Eye (tissue), 1 donor: ENCODE results near the gene CAMKK1.
A peak's percentile ranks its signal among the peaks of the same experiment; 100 is the strongest.
"Not testable (repeated sequence)": the region's sequence is repeated elsewhere in the genome, so short reads cannot be mapped to it uniquely, and the experiment has no call there.

Experiments
- DNase-seq: peaks from one replicate; pipeline ENCODE4 v3.0.0-alpha.2; 2015

The CAMKK1 gene

GRCh38 chr17:3873862-3874261 is 19.0 kb downstream of the CAMKK1 start:
- no peak for DNase-seq

DNA sequence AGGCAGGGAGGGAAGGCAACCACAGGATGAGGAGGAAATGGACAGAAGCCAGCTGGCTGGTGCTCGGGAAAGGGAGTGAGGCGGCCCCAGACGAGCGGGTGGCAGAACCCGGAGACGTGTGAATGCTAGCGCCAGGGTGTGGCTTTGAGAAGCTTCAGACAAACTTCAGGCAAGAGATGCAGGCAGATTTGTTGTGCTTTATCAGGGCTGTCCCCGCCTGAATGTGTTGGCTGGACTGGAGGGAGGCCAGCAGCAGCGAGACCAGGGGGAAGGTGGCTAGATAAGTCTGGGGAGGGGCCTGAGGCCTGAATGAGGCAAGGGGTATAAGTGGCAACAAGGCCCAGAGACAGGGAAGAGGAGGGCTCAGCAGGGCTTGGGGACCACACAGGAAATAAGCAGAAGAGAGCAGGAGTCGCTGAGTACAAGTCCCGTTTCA is 22.0 kb downstream of the CAMKK1 start:
- no peak for DNase-seq

- no peak for DNase-seq
Observed at GRCh38 chr17:3867606-3868005, 25.2 kb downstream of the CAMKK1 start.

GRCh38 chr17:3867106-3867505 is 25.7 kb downstream of the CAMKK1 start:
- DNase-seq: no peak

GRCh38 chr17:3866276-3866675 is 26.6 kb downstream of the CAMKK1 start:
- DNase-seq: no peak

DNA sequence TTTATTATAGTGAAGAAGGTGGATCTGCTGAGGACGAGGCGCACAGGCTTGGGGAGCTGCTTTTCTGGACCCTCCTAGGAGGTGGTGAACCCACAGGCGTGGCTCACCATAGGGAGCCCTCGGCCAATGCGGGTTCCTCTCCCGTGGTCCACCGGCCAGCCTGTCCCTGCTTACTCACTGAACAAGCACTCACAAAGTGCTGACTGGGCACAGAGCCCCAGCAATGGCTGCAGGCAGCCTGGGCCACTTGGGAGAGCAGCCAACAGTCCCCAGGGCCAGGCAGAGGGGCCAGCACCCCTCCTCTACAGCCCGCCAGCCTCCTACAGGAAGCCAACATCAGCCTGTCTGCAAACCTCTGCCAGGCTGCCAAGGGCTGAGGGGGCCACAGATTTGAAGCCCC is 27.7 kb downstream of the CAMKK1 start:
- DNase-seq: no peak

DNA sequence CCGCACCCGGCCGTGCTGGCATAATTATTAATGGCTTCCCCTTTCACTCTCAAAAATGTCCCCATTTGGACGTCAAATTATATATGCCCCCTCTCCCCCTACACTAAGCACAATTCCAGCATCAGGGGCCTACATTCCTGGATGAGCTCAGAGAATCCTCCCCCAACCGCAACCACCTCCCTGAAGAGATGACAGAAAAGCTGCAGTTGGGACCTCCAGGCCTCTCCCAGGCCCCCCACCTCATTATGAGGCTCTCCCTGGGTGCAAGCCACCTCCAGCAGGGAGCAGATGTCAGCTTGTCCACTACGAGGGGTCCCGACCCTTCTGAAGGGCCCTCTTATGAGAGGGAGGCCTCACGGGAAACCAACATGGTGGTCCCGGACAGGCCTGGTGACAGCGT is 28.3 kb downstream of the CAMKK1 start:
- DNase-seq: no peak

DNA sequence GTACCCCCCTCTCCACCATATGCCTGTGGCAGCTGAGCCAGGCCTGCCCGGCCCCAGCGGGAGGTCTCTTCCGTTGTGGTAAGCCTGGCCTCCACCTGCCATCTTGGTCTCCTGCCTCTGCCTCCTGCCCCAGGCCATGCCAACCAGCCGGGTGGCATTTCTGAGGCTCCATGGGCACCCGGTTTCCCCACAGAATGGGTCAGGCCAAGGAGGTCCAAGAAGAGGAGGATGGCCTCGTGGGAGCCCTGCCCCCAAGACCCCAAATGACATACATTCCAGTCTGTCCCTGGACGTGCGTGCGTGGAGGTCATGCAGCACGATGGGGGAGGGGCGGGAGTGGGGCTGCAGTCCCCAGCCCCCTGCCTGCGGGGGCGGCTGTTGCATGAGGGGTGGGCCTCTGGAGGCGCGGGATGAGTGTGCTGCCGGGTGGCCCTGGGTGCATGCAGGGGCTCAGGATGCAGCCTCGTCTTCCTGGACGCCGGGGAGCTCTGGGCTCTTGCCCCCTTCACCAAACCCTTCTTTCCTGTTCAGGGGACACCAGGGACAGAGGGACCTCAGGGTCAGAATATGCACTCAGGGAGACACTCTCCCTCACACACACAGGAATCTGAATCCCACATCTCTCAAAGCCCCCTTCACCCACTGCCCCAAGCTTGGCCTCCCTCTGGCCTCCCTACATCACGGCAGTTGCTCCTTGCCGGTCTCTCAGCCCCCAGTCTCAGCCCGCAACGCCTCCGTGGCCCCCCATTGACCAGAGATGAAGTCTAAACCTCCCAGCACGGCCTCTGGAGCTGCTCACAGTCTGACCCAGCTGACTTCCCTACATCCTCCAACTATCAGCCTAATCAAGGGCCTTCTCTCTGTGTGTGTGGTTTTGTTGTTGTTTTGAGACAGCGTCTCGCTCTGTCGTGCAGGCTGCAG is 30.8 kb downstream of the CAMKK1 start:
- DNase-seq: no peak

- no peak for DNase-seq
Observed at GRCh38 chr17:3860939-3861700, 31.7 kb downstream of the CAMKK1 start.

DNA sequence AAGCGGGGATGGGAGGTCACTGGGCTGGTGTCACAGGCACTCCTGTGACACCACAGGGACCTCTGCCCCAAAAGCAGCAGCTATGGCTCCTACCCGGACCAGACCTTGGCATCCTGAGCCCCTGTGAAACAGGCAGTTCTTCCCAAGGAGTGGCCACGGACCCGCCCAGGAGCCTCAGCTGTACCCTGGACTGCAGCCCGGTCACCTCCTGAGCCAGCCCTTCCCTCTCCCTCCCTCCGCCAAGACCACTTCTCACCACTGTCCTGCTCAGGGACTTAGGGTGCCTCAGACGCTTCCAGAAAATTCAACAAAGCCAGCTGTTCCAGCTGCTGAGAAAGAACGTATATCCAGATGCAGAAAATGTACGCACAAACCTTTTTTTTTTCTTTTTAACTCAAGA is 32.9 kb downstream of the CAMKK1 start:
- DNase-seq: no peak

DNA sequence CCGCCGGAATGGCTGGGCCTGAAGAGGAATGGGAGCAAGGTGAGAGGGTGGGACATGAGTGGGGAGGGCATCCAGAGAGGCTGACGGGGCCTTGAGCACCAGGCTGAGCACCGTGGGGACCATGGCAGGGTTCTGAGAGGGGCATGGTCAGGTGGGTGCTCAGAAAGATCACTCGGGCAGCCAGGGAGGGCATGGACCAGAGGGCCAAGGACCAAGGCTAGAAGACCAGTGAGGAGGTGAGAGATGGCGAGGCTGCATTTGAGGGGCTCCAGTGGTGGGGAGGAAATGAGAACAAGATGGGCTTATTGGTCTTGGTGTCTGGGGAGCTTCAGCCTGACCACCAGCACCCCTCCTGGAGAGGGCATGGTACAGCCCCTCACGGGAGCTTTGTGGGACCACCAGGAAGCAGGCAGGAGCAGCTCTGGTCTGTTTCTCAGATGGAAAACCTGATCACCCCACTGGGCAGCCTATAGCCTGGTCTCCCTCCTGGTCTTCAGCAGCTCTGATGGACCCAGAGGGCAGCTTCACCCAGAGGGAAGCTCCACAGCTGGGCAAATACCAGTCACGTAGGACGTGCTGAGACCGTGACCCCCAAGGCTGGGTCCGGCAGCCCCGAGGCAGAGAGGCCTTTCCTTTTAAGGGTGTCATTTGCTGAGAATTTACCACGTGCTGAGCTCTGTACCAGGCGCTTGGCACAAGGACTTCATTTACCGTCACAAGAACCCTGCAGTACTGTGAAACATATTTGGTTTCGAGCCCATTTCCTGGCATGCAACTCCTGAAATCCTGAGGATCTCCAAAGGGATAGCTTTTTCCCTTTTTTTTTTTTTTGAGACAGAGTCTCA is 35.4 kb downstream of the CAMKK1 start:
- no peak for DNase-seq

DNA sequence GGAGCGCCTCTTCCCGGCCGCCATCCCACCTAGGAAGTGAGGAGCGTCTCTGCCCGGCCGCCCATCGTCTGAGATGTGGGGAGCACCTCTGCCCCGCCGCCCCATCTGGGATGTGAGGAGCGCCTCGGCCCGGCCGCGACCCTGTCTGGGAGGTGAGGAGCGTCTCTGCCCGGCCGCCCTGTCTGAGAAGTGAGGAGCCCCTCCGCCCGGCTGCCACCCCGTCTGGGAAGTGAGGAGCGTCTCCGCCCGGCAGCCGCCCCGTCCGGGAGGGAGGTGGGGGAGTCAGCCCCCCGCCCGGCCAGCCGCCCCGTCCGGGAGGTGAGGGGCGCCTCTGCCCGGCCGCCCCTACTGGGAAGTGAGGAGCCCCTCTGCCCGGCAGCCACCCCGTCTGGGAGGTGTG is 38.6 kb downstream of the CAMKK1 start:
- not testable (repeated sequence) for DNase-seq

GRCh38 chr17:3852561-3852960 is 40.3 kb downstream of the CAMKK1 start:
- DNase-seq: no peak

GRCh38 chr17:3851461-3852100 is 41.3 kb downstream of the CAMKK1 start:
- DNase-seq: no peak

DNA sequence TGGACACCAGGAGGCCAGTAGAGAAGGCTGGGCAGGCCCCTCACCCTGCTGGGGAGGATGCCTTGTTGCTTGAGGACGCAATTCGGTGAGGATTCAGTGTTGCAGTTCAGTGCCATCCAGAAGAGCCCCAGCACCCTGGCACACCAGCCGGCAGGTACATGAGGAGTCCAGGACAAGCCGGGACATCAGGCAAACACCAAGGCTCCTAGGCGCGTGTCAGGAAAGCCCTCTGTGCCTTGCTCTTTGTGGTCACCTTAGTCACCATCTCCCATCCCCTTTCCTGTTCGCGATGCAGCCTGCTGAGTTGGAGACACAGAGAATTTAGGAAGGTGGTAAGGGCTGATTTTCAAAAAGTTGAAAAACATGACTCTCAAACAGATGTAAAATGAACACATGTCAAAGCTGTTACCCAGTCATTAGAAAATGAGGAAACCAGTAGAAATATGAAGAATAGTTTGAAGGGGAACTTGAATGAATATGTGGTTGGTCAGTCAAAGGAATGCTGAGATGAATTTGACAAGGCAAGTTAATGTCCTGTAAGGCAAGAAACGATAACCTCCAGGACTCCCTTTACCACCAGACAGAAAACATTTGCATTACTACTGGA is 44.5 kb downstream of the CAMKK1 start:
- DNase-seq: no peak

DNA sequence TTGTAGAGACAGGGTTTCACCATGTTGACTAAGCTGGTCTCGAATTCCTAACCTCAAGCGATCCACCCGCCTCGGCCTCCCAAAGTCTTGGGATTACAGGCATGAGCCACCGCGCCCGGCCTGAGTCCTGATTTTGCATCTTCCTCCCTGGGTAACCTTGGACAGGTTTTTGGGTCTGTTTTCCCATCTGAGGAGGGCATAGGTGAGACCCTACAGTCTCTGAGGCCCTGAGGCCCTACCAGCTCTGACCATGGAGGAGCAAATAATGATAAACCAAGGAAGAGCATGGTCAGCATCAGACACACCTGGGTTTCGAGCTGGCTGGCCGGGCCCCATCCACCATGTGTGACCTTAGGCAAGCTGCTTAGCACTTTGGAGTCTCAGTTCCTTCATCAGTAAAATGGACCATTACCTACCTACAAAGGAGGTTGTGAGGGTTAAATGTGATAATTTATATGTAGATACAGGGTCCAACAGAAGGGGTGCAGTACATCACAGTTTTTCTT is 45.6 kb downstream of the CAMKK1 start:
- no peak for DNase-seq

DNA sequence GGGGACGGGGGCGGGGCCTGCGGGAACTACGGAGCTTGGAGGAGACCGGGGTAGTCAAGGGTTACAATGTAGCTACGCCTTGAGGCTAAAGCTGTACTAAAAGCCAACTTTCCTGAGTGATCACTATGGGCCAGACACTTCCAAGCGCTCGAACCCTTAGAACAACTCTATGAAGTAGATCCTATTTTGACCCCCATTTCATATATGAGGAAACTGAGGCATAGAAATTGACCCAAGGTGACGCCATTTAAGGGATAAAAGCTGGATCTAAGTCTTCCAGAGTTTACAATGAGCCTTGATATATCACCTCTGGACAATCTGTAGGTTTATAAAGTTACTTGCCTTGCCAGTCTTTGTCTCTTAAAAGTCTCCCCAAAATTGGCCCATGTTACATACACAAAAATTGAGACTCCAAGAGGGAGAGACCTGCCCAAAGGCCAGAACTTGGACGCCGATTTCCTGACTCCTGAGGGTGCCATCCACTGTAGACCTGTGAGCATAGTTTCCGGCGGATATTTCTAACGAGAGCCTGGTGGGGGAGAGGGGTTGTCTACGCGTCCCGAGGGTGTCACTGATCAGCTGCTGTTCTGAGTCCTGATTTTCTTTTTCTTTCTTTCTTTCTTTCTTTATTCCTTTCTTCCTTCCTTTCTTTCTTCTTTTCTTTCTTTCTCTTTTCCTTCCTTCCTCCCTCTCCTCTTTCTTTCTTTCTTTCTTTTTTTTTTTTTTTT is 46.3 kb downstream of the CAMKK1 start:
- no peak for DNase-seq

DNA sequence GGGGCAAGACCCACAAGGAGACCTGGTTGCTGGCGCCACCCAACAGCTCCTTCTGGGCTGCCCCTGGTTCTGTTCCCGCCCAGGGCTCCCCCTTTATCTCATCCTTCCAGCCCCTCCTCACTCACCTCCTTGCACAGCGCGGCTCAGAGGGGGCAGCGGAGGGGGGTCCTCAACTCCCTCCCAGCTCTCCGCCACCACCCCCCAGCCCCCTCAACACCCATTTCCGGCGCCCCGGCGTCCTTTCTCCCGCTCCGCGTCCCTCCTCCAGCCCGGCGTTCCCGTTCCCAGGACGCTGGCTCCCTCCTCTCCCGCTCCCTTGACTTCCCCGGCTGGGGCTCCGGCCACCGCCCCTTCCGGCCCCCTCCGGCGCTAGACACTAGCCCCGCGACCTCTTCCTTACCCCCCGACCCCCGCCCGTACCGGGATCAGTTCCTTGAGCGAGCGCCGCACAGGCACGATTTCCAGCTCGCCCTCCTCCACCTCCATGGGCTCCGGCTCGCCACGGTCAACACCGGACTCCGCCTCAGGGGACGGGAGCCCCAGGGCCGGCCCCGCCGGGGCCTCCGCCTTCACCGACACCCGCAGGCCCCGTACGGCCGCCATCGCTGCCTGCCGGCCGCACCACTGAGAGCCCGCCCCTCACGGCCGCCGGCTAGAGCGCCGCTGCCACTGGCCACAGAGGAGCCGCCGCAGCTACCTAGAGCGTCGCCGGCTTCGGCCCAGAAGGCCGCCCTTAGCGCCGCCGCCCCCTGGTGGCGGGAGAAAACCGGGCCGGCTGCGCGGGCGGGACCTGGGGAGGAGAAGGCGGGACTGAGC is 47.0 kb downstream of the CAMKK1 start, which contains the start of gene NCBP3:
NCBP3 (minus strand) TSS at position 626 of the 816 bp plus-strand sequence; CDS start at position 603, 23 bp downstream.
- DNase-seq: peak; percentile 97

- no peak for DNase-seq
Observed at GRCh38 chr17:3845291-3845620, 47.6 kb downstream of the CAMKK1 start.

- DNase-seq: not testable (repeated sequence)
Observed at GRCh38 chr17:3844556-3844955, 48.3 kb downstream of the CAMKK1 start.
